Parathyroid adenoma (tissue), 2 donors: ENCODE measurements around the gene FGR.
"Not testable (repeated sequence)": the region's sequence is repeated elsewhere in the genome, so short reads cannot be mapped to it uniquely, and the experiment has no call there.

Experiments used
- H2AFZ ChIP-seq: fragments of 300-600 bp; sonication (generic); one replicate; pipeline ENCODE4 v1.7.0; 2017; ENCODE audit warnings: antibody characterized with exemption, mild to moderate bottlenecking
- H3K27ac ChIP-seq: fragments of 300-600 bp; sonication (generic); one replicate; pipeline ENCODE4 v1.7.0; 2017
- H3K27me3 ChIP-seq: fragments of 300-600 bp; sonication (generic); one replicate; pipeline ENCODE4 v1.7.0; 2017; ENCODE audit warnings: low read length; ENCODE audit not compliant: control insufficient read depth, insufficient read depth
- H3K36me3 ChIP-seq: fragments of 300-600 bp; sonication (generic); one replicate; pipeline ENCODE4 v1.7.0; 2017; ENCODE audit warnings: low read length; ENCODE audit not compliant: control insufficient read depth, insufficient read depth
- H3K4me1 ChIP-seq: fragments of 300-600 bp; sonication (generic); one replicate; pipeline ENCODE4 v1.7.0; 2017; ENCODE audit warnings: control low read depth
- H3K4me2 ChIP-seq: fragments of 300-600 bp; sonication (generic); one replicate; pipeline ENCODE4 v1.7.0; 2017; ENCODE audit warnings: low read length
- H3K4me3 ChIP-seq: fragments of 300-600 bp; sonication (generic); one replicate; pipeline ENCODE4 v1.7.0; 2017; ENCODE audit warnings: low read depth, low read length
- H3K79me2 ChIP-seq: fragments of 300-600 bp; sonication (generic); one replicate; pipeline ENCODE4 v1.7.0; 2017; ENCODE audit warnings: control low read depth
- H3K9ac ChIP-seq: fragments of 300-600 bp; sonication (generic); one replicate; pipeline ENCODE4 v1.7.0; 2017; ENCODE audit warnings: mild to moderate bottlenecking
- H3K9me3 ChIP-seq: fragments of 300-600 bp; sonication (generic); one replicate; pipeline ENCODE4 v1.7.0; 2017; ENCODE audit warnings: low read length; ENCODE audit not compliant: control insufficient read depth
- TF ChIP-seq, protein P1 (sequence below): fragments of 300-600 bp; sonication (generic); IDR thresholded peaks from one replicate; pipeline ENCODE4 v1.7.0; 2017; ENCODE audit warnings: antibody characterized with exemption, mild to moderate bottlenecking
- donor health status: primary hyperparathyroidism.

The FGR gene

GRCh38 chr1:27645071-27645415 lies 10.1 kb upstream of the FGR start:
- H3K9ac ChIP-seq = no peak overlapping the region
- H3K9me3 ChIP-seq = no peaks in the 10 kb centered on the region
- no peaks in the 10 kb centered on the region for H3K27me3 ChIP-seq
- TF ChIP-seq, protein P1, sequence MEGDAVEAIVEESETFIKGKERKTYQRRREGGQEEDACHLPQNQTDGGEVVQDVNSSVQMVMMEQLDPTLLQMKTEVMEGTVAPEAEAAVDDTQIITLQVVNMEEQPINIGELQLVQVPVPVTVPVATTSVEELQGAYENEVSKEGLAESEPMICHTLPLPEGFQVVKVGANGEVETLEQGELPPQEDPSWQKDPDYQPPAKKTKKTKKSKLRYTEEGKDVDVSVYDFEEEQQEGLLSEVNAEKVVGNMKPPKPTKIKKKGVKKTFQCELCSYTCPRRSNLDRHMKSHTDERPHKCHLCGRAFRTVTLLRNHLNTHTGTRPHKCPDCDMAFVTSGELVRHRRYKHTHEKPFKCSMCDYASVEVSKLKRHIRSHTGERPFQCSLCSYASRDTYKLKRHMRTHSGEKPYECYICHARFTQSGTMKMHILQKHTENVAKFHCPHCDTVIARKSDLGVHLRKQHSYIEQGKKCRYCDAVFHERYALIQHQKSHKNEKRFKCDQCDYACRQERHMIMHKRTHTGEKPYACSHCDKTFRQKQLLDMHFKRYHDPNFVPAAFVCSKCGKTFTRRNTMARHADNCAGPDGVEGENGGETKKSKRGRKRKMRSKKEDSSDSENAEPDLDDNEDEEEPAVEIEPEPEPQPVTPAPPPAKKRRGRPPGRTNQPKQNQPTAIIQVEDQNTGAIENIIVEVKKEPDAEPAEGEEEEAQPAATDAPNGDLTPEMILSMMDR = no peak
- no peaks in the 10 kb centered on the region for H3K79me2 ChIP-seq
- no peak overlapping the region for H3K27ac ChIP-seq
- no peaks in the 10 kb centered on the region for H3K4me1 ChIP-seq
- H2AFZ ChIP-seq = no peak overlapping the region
- H3K4me3 ChIP-seq = no peak overlapping the region
- no peaks in the 10 kb centered on the region for H3K36me3 ChIP-seq
- H3K4me2 ChIP-seq = no peak overlapping the region

DNA sequence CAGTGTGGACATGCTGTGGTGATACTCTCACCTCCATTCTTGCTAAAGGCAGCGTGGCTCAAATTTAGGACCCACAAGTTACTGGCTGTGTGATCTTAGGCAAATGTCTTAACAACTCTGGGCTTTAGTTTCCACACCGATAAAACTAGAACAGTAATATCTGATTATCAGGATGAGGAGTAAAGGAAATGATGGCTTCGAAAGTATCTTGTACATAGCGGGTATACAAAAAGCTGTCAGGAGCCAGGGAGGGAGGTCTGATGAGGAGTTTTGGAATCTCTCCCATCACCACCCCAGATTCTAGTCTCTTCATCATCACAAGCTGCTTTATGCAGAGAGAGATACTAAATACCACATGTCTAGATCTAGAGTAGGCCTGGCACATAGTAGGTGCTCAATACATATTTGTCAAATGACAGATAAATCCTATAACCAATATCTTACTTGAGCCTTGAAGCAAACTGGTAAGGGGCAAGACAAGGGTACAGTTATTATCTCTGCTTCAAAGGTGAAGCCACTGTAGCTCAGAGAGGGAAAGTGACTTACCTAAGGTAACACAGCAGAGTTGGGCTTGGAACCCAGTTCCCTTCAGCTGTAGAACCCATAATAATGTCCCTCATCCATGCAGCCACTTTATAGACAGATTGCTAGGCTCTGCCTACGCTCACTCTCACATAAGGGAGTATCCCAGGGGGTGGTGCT lies 9.5 kb upstream of the FGR start:
- Histone ChIP-seq H3K4me3 (no peak overlapping the region), H3K9ac (no peak overlapping the region), H3K4me1 (no peaks in the 10 kb centered on the region), H3K27ac (no peak overlapping the region), H3K79me2 (no peaks in the 10 kb centered on the region), H3K9me3 (no peaks in the 10 kb centered on the region), H2AFZ (no peak overlapping the region), H3K36me3 (no peaks in the 10 kb centered on the region), H3K27me3 (no peaks in the 10 kb centered on the region), H3K4me2 (no peak overlapping the region)
- TF ChIP-seq, protein P1 = no peak

DNA sequence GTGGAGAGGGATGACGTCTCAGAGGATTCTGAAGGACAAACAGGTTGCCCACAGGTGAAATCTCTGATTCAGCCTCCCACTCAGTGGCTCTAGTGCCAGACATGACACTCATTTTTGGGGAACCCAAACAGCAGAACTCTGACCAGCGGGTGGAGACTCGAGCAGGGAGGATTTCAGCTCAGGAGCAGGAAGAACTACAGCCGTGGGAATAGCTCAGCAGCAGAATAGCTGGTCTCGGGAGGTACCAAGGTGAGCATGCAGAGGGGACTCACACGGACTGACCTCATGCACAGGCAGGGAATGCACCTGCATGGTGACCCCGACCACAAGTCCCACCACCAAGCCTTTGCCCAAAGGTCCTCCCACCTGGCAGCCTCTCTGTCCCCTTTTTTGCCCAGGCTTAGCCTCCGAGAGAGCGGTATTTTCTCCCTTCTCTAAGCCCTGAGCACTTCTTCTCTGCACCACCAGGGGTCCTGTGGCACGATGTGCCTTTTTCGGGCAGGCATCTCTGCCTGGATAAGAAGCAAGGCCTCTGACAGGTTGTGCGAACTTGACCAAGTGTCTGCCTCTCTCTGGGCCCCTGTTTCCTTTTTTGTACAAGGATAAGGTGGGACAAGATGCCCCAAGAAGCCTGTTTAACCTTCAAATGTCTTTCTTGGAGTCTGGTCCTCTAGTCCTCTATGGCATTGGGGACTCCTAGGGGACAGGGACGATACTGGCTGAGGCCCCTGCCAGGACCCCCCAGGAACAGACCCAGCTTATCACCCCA lies 8.8 kb upstream of the FGR start:
- H3K4me1 ChIP-seq = no peaks in the 10 kb centered on the region
- no peak overlapping the region for H3K27ac ChIP-seq
- H3K4me2 ChIP-seq = no peak overlapping the region
- H3K79me2 ChIP-seq = no peaks in the 10 kb centered on the region
- TF ChIP-seq, protein P1 = peak; percentile 67
- H3K36me3 ChIP-seq = no peaks in the 10 kb centered on the region
- no peak overlapping the region for H3K4me3 ChIP-seq
- H3K9me3 ChIP-seq = no peaks in the 10 kb centered on the region
- no peak overlapping the region for H2AFZ ChIP-seq
- no peaks in the 10 kb centered on the region for H3K27me3 ChIP-seq
- H3K9ac ChIP-seq = no peak overlapping the region

GRCh38 chr1:27640514-27640913 lies 5.5 kb upstream of the FGR start:
- not testable (repeated sequence) for H3K9ac ChIP-seq, H3K36me3 ChIP-seq, H3K4me1 ChIP-seq, H3K27ac ChIP-seq, H3K4me3 ChIP-seq, H2AFZ ChIP-seq, H3K4me2 ChIP-seq, H3K27me3 ChIP-seq, H3K79me2 ChIP-seq, H3K9me3 ChIP-seq

GRCh38 chr1:27638805-27639204 lies 3.8 kb upstream of the FGR start:
- no peaks in the 10 kb centered on the region for H3K79me2 ChIP-seq
- H3K4me1 ChIP-seq = no peaks in the 10 kb centered on the region
- H2AFZ ChIP-seq = no peak overlapping the region
- no peaks in the 10 kb centered on the region for H3K9me3 ChIP-seq
- TF ChIP-seq, protein P1 = no peak
- H3K4me2 ChIP-seq = no peak overlapping the region
- no peaks in the 10 kb centered on the region for H3K27me3 ChIP-seq
- H3K4me3 ChIP-seq = no peak overlapping the region
- H3K27ac ChIP-seq = no peak overlapping the region
- H3K36me3 ChIP-seq = no peaks in the 10 kb centered on the region
- no peak overlapping the region for H3K9ac ChIP-seq
